DMS153 treated with DMSO at 0.1 percent for 48 hours (cell line): ENCODE measurements around the gene NANS.

ENCODE experiments used
- DNase-seq: peaks from one replicate; lab custom pipeline; 2025; ENCODE audit not compliant: unreplicated experiment; lab: John Stamatoyannopoulos, UW

NANS gene

DNA sequence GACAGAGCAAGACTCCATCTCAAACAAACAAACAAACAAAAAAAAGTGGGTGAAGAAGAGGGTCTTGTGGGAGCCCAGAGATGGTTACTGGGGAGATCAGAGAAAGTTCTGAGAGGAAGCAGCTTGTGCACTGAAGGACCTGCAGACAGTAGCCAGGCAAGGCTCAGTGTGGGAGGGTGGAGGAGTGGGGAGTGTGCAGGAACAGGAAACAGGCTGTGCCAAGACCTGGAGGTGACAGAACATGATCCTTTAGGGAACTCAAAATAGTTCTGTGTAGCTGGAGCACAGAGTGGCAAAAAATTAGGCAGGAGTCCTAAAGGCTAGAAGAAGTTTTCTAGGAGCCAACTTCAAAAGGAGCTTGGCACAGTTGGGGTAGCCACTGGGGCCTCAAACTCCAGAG is 19.2 kb upstream of the NANS start:
- DNase-seq: no peak

DNA sequence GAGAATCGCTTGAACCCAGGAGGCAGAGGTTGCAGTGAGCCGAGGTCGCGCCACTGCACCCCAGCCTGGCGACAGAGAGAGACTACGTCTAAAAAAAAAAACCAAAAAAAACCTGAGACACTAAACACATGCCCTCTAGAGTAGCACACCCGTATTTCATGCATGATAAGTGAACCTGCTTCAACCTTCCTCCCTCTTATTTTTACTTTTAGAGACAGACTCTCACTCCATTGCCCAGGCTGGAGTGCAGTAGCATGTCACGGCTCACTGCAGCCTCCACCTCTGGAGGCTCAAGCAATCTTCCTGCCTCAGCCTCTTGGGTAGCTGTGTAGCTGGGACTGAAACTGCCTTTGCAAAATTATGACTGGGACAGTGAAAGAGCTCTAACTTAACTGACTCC is 17.6 kb upstream of the NANS start:
- DNase-seq: no peak

DNA sequence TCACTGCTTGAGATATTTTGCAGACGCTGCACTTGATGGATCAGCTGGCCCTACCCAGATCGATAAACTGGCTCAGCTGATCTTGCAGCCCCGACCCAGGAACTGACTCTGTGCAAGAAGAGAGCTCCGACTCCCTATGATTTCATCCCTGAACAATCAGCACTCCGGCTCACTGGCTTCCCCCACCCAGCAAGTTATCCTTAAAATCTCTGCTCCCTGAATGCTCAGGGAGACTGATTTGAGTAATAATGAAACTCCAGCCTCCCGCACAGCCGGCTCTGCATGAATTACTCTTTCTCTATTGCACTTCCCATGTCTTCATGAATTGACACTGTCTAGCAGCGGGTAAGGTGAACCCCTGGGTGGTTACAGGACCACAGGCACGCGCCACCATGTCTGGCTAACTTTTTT is 16.9 kb upstream of the NANS start:
- no peak for DNase-seq

DNA sequence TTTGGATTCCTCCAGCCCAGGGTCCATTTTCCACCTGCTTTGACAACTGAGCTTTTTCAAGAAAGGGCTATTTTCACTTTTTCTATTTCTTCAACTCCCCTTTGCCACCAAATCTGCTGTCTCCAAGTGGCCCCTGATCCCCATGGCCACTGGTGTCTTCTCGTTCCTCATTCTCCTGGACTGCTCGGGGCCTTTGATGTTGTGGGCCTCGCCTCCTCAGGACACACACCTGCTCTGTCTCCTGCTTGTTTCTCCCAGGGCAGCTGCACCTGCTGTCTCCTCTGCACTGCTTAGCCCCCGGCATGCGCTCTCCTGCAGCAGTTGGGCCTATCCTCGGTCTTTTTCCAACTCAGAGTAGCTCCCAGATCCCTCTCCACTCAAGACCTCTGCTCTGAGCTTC is 16.3 kb upstream of the NANS start:
- DNase-seq: no peak

DNA sequence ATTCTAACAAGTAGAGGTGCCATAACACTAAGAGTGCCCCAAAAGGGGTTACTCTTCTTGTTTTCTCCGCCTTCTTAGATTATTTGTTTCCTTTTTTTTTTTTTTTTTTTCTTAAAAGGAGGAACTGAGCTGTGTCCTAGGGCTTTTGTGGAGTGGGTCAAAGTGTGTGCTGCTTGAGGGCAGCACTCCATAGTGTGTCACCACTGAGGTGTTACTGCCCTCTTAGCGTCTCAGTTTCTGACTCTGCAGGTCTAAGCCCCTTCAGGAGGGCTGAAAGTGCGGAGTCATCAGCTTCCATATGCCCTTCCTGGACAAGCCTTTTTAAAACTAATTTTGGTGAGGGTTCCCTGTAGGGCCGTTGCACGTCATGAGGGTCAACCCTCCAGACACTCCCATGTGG is 12.6 kb upstream of the NANS start:
- DNase-seq: no peak

DNA sequence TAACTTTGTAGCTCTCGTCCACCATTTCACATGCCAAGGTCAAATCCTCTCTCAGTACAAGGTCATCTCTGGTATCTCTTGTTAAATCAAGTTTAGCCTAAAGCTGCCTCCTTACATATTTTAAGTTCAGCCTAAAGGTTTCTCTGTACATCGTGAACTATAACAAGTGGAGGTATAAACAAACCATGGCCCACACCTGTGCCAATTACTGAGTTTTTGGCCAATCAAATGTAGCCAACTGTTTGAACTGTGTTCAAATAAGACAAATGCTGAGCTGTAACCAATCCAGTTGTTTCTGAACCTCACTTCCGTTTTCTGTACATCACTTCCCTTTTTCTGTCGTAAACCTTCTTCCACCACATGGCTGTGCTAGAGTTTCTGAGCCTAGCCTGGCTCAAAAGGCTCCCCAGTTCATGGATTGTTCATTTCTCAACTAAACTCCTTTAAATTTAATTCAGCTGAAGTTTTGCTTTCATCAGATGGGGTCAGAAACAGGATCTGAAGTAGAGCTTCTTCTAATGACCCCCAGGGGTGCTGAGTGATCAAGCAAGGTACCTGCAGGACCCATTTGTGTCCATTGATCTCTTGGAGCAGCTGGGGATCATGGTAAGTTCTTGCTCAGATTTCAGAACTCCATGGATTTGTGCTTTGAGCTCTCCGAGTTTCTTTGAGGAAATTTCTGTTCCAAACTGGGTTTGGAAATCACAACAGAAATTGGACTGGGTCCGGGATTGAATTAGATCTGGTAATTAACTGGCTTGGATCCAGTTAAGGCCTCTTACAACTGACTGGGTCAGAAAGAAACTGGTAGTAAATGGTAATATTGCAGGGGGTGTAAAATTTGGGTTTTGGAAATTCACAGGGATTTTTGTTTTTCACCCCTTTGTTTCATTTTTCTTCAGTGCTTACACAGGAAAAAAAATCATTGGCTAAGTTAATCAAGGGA is 11.0 kb upstream of the NANS start:
- no peak for DNase-seq

DNA sequence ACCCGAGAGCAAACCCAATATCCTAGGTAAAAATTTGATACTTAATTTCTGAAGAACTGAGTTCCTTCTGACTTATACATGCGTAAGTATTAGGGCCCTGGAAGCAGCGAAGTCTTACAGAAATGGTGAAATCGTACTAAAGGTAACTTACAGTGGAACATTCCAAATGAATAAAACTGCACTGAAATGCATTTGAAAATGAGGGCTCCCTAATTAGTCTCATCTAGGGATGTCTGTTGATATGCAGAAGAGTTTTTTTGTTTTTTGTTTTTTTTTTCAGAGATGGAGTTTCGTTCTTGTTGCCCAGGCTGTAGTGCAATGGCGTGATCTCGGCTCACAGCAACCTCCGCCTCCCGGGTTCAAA is 10.4 kb upstream of the NANS start:
- no peak for DNase-seq

DNA sequence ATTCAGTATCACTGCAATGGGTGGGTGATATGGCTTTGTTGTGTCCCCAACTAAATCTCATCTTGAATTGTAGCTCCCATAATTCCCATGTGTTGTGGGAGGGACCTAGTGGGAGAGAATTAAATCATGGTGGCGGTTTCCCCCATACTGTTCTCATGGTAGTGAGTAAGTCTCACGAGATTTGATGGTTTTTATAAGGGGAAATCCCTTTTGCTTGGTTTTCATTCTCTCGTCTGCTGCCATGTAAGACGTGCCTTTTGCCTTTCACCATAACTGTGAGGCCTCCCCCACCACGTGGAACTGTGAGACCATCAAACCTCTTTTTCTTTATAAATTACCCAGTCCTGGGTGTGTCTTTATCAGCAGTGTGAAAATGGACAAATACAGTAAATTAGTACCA is 9.5 kb upstream of the NANS start:
- DNase-seq: no peak

DNA sequence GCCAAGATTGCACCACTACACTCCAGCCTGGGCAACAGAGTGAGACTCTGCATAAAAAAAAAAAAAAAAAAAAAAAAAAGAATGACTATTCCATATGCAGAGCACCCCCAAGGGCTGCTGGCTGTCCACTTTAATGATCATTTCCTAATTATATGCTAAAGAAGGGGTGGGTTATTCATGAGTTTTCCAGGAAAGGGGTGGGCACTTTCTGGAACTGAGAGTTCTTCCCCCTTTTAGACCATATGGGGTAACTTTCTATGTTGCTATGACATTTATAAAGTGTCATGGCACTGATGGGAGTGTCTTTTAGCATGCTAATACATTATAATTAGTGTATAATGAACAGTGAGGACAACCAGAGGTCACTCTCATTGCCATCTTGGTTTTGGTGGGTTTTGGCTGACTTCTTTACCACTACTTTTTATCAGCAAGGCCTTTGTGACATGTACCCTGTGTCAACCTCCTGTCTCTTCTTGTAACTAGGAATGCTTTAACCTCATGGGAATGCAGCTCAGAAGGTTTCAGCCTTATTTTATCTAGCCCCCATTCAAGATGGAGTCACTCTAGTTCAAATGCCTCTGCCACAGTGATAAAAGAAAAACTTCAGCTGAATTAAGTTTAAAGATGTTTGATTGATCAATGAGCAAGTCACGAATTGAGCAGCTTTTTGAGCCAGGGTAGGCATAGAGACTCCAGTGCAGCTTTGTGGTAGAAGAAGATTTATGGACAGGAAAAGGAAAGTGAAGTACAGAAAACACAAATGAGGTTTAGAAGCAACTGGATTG is 7.1 kb upstream of the NANS start:
- DNase-seq: no peak

DNA sequence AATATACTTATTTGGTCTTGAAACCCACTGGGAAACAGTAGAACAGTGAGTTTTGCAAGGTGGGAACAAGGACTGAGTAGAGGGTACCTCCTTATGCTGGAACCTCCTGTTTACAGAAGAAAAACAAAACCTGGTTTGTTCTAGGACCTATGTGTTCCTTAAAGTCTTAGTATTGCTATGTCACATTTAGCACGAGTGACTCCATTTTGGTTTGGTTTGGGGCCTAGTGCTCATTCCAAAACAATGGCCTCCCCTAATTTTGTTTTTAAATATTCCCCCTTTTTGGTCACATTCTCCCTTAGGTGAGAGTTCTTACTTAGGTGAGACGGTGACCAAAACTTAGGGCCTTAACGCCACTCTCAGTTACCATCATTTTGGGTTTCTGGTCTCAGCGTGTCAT is 6.2 kb upstream of the NANS start:
- no peak for DNase-seq

DNA sequence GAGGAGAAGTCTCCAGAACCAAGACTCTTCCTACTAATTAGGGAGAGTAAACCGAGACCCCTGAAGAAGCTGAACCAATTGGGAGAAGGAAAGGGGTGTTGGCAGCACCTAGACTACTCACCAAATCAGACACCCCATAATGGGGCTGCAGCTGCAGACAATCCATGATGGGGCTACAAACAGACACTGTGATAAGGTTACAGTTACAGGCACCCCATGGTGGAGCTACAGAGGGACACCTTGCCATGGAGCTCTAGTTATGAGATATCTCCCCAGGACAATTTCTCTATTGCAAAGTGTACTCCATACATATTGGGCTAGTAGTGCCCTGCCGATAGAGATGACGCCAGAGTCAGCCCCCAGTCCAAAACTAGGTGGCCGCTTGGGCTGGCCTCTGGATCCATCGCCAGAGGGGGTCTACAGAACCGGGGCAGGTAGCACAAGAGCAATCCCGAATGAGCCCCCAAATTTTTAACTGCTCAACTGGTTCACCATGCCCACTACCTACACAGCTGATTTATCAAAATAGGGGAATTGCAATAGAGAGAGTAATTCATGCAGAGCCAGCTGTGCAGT is 2.1 kb upstream of the NANS start:
- DNase-seq: no peak

DNA sequence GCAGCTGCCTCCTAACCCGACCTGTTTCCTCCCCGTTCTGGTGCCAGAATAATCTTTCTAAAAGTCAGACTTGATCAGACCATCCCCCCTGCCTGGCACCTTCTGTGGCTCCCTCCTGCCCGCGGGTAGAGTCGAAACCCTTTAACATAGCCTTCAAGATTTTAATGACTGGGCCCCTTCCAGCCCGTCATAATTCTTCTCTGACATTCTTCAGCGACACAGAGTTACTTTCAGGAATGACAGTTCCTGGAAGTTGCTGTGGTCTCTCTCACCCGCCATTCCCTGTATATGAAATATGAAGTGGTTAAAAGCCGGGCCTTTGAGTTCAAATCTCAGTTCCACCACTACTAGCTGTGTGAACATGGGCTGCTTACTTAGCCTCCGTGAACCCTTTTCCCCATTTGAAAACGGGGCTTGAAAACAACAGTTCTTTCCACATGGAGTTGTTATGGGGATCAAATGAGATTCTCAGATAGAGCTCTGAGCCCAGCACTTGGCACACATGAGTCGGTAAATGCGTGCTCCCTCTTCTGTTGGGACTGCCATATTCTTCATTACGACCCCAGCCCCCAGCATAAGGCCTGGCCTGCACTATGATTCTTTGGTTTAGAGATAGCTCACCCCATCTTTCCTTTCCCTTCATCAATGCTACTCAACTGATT is 737 bp downstream of the NANS start:
- DNase-seq: no peak

DNA sequence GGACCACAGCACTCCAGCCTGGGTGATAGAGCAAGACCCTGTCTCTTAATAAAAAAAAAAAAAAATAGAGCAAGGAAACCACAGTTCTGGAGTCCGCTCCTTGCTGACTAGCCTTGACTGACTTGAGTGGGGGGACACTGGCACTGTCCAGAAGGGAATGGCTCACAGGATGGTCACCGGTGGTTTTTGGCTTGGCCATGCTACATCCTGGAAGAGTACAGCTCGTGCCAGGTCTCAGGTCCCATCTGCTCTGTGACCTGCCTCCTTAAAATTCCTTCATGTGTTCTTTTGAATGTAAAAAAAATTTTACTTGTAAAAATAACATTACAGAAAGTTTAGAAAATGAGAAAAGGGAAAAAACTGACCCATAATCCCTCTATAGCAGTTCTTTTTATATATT is 5.6 kb downstream of the NANS start:
- no peak for DNase-seq

DNA sequence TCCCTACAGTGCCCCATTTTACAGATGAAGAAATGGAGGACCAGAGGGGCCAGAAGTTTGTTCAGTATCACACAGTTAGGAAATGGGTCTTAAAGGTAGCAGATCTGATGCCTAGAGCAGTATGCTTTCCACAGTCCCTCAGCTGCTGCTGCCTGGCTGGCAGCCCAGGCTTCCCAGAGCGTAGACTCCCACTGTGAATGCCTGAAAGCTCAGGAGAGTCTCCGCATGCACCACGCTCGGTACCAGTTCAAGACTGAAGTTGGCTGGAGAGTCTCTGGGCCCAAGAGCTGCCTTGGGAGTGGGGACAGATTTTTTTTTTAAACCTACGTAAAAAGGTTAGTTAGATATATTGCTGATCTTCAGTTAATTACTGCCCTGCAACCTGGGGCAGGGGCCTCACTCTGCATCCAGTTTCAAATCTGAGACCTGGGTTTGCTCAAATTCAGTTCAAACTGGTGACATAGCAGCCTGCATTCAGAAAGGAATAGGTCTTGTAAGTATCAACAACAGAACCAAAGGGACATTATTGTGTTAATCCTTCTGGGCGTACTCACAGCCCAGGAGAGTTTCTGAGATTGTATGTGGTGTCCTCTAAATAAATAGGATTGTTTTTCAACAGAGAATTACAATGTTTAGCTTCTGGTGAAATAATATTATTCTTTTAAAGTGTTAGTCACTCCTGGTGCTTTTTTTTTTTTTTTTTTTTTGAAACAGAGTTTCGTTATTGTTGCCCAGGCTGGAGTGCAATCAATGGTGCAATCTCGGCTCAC is 8.3 kb downstream of the NANS start:
- no peak for DNase-seq

DNA sequence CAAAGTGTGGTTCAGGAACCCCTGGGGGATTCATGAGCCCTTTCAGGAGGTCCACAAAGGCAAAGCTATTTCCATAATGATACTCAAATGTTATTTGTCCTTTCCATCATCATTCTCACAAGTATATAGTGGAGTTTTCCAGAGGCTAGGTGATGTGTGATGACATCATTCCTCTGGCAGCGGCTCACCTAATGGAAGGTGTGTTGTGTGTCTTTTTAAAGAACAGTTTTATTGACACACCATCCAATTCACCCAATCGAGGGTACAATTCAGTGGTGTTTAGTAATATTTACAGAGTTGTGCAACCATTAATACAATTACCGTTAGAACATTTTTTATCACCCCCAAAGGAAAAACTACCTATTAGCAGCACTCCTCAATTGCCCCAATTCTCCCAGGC is 9.7 kb downstream of the NANS start:
- no peak for DNase-seq

DNA sequence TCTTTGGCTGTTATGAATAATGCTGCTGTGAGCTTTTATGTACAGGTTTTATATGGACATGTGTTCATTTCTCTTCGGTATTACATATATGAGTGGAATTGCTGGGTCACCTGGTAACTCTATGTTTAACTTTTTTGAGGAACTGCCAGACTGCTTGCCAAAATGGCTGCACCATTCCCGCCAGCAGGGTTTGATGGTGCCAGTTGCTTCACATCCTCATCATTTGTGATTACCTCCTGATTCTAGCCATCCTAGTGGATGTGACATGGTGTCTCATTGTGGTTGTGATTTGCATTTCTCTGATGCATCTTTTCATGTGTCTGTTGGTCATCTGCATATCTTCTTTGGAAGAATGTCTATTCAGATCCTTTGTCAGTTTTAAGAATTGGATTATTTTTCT is 10.7 kb downstream of the NANS start:
- no peak for DNase-seq

DNA sequence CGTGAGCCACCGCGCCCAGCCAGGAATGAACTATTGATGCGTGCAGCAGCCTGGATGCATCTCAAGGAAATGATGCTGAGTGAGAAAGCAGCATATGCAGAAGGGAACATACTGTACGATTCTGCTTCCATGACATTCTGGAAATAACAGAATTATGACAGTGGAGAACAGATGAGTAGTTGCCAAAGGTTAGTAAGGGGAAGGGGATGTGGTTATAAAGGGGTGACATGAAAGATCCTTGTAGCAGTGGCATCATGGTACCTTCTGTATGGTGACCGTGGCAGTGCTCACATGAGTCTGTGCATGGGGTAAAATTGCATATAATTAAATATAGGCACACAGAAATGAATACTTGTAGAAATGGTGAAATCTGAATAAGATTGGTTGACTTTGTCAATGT is 13.0 kb downstream of the NANS start:
- DNase-seq: no peak

DNA sequence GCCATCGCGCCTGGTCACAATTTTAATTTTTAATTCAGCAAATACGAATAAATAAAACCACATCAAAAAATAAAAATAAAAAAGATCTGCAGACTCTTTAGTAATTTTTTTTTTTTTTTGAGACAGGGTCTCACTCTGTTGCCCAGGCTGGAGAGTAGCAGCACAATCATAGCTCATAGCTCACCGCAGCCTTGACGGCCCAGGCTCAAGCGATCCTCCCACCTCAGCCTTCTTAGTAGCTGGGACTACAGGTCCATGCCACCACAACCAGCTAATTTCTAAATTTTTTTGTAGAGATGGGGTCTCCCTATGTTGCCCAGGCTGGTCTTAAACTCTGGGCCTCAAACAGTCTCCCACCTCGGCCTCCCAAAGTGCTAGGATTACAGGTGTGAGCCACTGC is 14.2 kb downstream of the NANS start:
- no peak for DNase-seq

DNA sequence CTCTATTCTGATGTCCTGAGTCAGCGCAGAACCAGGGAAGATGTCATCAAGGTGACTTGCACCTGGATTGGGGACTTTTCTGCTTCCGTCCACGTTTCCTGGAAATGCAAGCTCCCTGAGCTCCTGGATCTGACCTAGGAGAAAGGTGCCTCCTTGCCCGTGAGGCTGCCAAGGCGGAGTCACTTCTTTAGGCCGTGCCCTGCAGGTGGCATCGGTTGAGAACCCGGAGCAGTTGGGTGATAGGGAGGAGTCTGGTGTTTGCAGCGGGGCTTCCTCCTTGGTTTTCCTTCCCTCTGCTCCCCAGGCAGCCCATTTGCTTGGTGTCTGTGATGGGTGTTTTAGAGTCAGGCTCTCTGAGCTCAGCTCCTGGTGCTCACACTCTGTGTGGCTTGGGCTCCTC is 15.2 kb downstream of the NANS start:
- DNase-seq: no peak

DNA sequence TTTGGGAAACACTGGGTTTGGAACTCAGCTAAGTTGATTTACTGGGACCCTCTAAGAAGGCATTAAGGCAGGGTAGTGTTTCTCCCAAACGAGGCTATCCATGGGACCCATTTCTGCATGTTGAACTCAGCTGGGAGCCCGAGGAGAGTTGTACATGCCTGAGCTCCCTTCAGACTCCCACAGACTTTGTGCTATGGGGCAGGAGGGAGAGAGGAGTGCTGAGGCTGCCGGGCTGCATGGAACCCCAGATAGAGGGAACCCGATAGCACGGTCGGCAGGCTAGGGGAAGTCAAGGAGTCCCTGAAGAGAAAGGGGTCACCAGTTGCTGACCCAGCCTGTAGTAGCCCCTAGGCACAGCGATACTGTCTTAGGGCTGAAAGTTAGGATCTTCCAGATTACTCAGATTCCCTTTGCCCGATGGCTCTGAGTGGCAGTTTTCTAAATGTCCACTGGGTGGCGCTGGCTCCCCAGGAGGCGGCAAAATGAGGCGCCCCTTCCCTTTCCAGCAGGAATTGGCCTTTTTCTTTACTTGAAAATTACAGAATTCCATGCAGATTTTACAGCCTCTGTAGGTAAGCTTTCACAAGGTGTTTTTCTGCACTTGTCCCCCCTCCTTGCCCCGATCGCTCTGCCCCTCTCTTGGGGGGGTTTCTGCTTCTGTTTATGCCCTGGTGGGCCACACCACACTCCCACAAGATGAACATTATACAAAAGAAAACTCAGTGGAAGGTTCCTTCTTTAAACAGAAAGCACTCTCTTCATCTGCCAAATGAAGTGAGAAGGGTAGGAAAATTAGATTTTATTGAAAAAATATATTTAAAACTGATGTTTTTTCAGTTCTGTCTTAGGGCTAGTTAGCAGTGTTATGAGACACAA is 17.8 kb downstream of the NANS start:
- DNase-seq: peak; percentile 37
